ENCODE measurements around the gene ATF7IP2.

- TF ChIP-seq CTCF (IDR thresholded peaks at IDR 0.05) (no peak), POLR2A (IDR thresholded peaks at IDR 0.05) (no peak)
These were observed 30.3 kb upstream of the ATF7IP2 start for GRCh38 chr16:10355589-10355988.

Measured in testis (tissue), 2 donors.